Measurements from ENCODE around the gene AKNA. TPM values are rescaled to one million over a fixed set of nuclear protein-coding genes. Genes with fewer than 3 reads are reported as not detected.

AKNA gene
- polyA plus RNA-seq, 1 donor from 2014 or later, result 1.2 TPM

- TF ChIP-seq REST (IDR thresholded peaks at IDR 0.05; ENCODE audit: borderline replicate concordance) (no peak), EP300 (conservative IDR thresholded peaks at IDR 0.05; ENCODE audit: poor library complexity, severe bottlenecking) (no peak), SMC3 (conservative IDR thresholded peaks at IDR 0.05; ENCODE audit: poor library complexity) (no peak), MXI1 (conservative IDR thresholded peaks at IDR 0.05; ENCODE audit: poor library complexity, severe bottlenecking) (no peak), TAF1 (IDR thresholded peaks at IDR 0.05; ENCODE audit: low read depth) (no peak), CTCF (IDR thresholded peaks at IDR 0.05; ENCODE audit: poor library complexity, severe bottlenecking) (no peak), POLR2AphosphoS5 (IDR thresholded peaks at IDR 0.05) (no peak), RAD21 (conservative IDR thresholded peaks at IDR 0.05) (no peak), EZH2 (IDR thresholded peaks at IDR 0.05; ENCODE audit: borderline replicate concordance, insufficient read depth, low read length, poor library complexity, severe bottlenecking) (no peak)
- Histone ChIP-seq H3K4me2 (ENCODE audit: low read length) (no peak overlapping the region), H3K9me2 (ENCODE audit: insufficient read depth, low read length) (no peaks in the 10 kb centered on the region), H3K27me3 (ENCODE audit: insufficient read depth, low read depth, low read length) (no peaks in the 10 kb centered on the region), H4K20me1 (ENCODE audit: insufficient read depth) (no peaks in the 10 kb centered on the region), H3F3A (ENCODE audit: insufficient read depth, low read length, poor library complexity, severe bottlenecking) (no peaks in the 10 kb centered on the region), H3K79me2 (replicated peaks; ENCODE audit: insufficient read depth, low read length) (no peaks in the 10 kb centered on the region), H3K9ac (ENCODE audit: low read length) (no peak overlapping the region), H2AFZ (ENCODE audit: low read depth, low read length) (no peak overlapping the region), H3K9me3 (ENCODE audit: low read length) (no peaks in the 10 kb centered on the region), H3K27ac (ENCODE audit: low read length) (no peak overlapping the region), H3K36me3 (ENCODE audit: insufficient read depth, low read length) (no peaks in the 10 kb centered on the region), H3K4me3 (ENCODE audit: low read length) (no peak overlapping the region)
Observed at GRCh38 chr9:114378016-114378415, 9.8 kb downstream of the AKNA start.

GRCh38 chr9:114376586-114377445 is 11.0 kb downstream of the AKNA start:
- H3K9me3 ChIP-seq (ENCODE audit: low read length), result no peaks in the 10 kb centered on the region
- H2AFZ ChIP-seq (ENCODE audit: low read depth, low read length), result no peak overlapping the region
- no peak for TF ChIP-seq CTCF (IDR thresholded peaks at IDR 0.05; ENCODE audit: poor library complexity, severe bottlenecking)
- no peak for TF ChIP-seq REST (IDR thresholded peaks at IDR 0.05; ENCODE audit: borderline replicate concordance)
- no peak for TF ChIP-seq RAD21 (conservative IDR thresholded peaks at IDR 0.05)
- no peak for TF ChIP-seq EZH2 (IDR thresholded peaks at IDR 0.05; ENCODE audit: borderline replicate concordance, insufficient read depth, low read length, poor library complexity, severe bottlenecking)
- TF ChIP-seq EP300 (conservative IDR thresholded peaks at IDR 0.05; ENCODE audit: poor library complexity, severe bottlenecking), result no peak
- TF ChIP-seq TAF1 (IDR thresholded peaks at IDR 0.05; ENCODE audit: low read depth), result no peak
- TF ChIP-seq POLR2AphosphoS5 (IDR thresholded peaks at IDR 0.05), result no peak
- no peak for TF ChIP-seq MXI1 (conservative IDR thresholded peaks at IDR 0.05; ENCODE audit: poor library complexity, severe bottlenecking)
- no peak for TF ChIP-seq SMC3 (conservative IDR thresholded peaks at IDR 0.05; ENCODE audit: poor library complexity)
- no peak overlapping the region for H3K4me3 ChIP-seq (ENCODE audit: low read length)
- H4K20me1 ChIP-seq (ENCODE audit: insufficient read depth), result no peaks in the 10 kb centered on the region
- H3F3A ChIP-seq (ENCODE audit: insufficient read depth, low read length, poor library complexity, severe bottlenecking), result no peaks in the 10 kb centered on the region
- H3K79me2 ChIP-seq (replicated peaks; ENCODE audit: insufficient read depth, low read length), result no peaks in the 10 kb centered on the region
- H3K9ac ChIP-seq (ENCODE audit: low read length), result no peak overlapping the region
- H3K36me3 ChIP-seq (ENCODE audit: insufficient read depth, low read length), result no peaks in the 10 kb centered on the region
- H3K27ac ChIP-seq (ENCODE audit: low read length), result no peak overlapping the region
- no peak overlapping the region for H3K4me2 ChIP-seq (ENCODE audit: low read length)
- no peaks in the 10 kb centered on the region for H3K9me2 ChIP-seq (ENCODE audit: insufficient read depth, low read length)
- no peaks in the 10 kb centered on the region for H3K27me3 ChIP-seq (ENCODE audit: insufficient read depth, low read depth, low read length)
